Mesothelial cell of epicardium (in vitro differentiated cells): Measurements from ENCODE around the gene ANKRD53. TPM values are rescaled to one million over a fixed set of nuclear protein-coding genes. Genes with fewer than 3 reads are reported as not detected.

Experiments
- DNase-seq, 2 experiments: peaks; one replicate each; pipeline ENCODE4 v3.0.0; 2021; ENCODE audit warnings: low spot score in 2 of 2; ENCODE audit not compliant: unreplicated experiment in 2 of 2
- H3K27ac Mint-ChIP-seq: 2 replicates; pipeline ENCODE4 v1.8.0; 2021; ENCODE audit warnings: mixed read lengths
- H3K27me3 Mint-ChIP-seq: 2 replicates; pipeline ENCODE4 v1.8.0; 2021; ENCODE audit warnings: low read depth, mixed read lengths
- H3K36me3 Mint-ChIP-seq: 2 replicates; pipeline ENCODE4 v1.8.0; 2021; ENCODE audit warnings: mixed read lengths
- H3K4me1 Mint-ChIP-seq: 2 replicates; pipeline ENCODE4 v1.8.0; 2021; ENCODE audit warnings: mixed read lengths
- H3K4me3 Mint-ChIP-seq: 2 replicates; pipeline ENCODE4 v1.8.0; 2021; ENCODE audit warnings: mild to moderate bottlenecking, moderate library complexity, mixed read lengths
- H3K9me3 Mint-ChIP-seq: 2 replicates; pipeline ENCODE4 v1.8.0; 2021; ENCODE audit warnings: mixed read lengths
- CTCF ChIP-seq: fragments of 200-600 bp; sonication (generic); IDR thresholded peaks from one replicate; pipeline ENCODE4 v1.5.0; 2021; ENCODE audit warnings: antibody characterized with exemption; ENCODE audit not compliant: unreplicated experiment
- total RNA-seq: library from RNA; stranded (reverse); gene quantifications from 3 replicates; pipeline ENCODE4 v1.2.1, GENCODE V29; 2021

ANKRD53 gene
- total RNA-seq, 1 donor from 2014 or later, result 4.9 TPM

DNA sequence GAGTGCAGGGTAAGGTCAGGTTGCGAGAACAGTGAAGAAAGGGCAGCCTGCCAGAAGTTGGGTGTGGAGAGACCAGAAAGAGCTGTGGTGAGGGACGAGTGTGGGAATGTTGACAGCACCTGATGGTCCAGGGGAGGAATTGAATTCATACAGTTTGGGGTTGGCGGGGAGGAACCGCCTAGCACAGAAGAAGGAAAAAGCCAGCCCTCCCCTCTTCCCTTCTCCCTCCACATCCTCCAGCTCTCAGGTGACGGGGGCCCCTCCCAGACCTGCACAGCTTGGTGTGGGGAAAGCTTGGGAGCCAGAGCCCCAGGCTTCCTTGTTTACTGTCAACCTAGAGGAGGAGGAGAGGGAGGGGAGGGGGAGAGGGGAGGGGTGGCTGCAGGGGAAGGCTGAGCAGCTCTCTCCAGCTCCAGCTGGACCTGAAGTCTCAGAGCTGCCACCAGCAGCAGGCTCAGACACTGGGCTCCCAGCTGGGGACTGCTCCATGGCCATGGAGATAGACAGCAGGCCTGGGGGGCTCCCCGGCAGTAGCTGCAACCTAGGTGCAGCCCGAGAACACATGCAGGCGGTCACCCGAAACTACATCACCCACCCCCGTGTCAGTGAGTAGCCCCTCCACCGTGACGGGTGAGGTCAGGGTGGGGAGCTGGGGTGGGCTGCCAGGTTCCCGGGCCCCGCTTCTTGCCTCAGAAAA is 42.8 kb upstream of the ANKRD53 start, which contains the start of gene ATP6V1B1:
Gene ATP6V1B1 (plus strand): TSS at position 433 of the 697 bp plus-strand sequence. CDS start 55 bp downstream, at position 488.
- Mint-ChIP-seq H3K27ac (no peak within 1 kb of the TSS), H3K27me3 (peaks cover 58% of the 10 kb centered on the region), H3K4me3 (no peak within 1 kb of the TSS), H3K36me3 (no peaks in the 10 kb centered on the region), H3K4me1 (peaks cover 15% of the 10 kb centered on the region), H3K9me3 (no peaks in the 10 kb centered on the region)
- DNase-seq, result peak in 1 of 2 experiments; percentile 33
- TF ChIP-seq CTCF, result no peak

GRCh38 chr2:70936165-70936978 is 42.1 kb upstream of the ANKRD53 start:
- Mint-ChIP-seq H3K36me3 (no peaks in the 10 kb centered on the region), H3K9me3 (no peaks in the 10 kb centered on the region), H3K4me3 (no peak overlapping the region), H3K27me3 (peaks cover 61% of the 10 kb centered on the region), H3K4me1 (peaks cover 15% of the 10 kb centered on the region), H3K27ac (no peak overlapping the region)
- DNase-seq, result no peak
- no peak for TF ChIP-seq CTCF

GRCh38 chr2:70936979-70937811 is 41.2 kb upstream of the ANKRD53 start:
- Mint-ChIP-seq H3K27me3 (peaks cover 64% of the 10 kb centered on the region), H3K4me3 (no peak overlapping the region), H3K4me1 (peaks cover 15% of the 10 kb centered on the region), H3K9me3 (no peaks in the 10 kb centered on the region), H3K36me3 (no peaks in the 10 kb centered on the region), H3K27ac (no peak overlapping the region)
- no peak for TF ChIP-seq CTCF
- DNase-seq, result no peak

DNA sequence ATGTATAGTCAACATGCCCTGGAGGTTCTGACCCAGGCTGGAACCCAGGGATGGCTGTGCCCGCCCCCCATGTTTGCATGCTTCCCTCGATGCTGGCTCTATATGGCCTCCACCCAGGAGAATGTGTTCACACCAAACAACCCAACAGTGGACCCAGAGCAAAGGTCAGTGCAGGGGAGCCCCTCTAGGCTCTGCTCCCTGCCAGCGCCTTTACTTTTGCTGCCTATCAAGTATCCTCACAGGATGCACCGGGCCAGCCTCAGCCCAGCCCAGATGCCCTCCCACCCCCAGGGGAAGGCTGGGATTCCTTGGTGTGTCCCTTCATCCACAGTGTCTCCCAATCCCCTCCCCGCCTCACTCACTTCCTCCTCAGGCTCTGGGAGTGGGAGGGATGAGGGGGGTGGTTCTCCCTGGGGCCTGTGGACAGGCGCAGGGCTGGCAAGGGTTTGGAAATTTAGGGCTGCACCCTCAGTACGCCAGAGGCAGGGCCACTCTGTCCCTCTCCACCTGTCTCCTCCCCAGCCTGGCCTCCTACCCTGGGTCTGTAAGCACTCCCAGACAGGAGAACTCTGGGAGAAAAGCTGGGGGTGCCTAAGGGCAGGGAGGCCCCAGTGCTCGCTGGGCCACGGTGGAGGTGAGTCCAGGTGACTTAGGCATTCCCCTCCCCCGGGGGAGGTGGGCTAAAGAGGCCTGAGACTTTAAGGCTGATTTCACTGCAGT is 40.4 kb upstream of the ANKRD53 start:
- Mint-ChIP-seq H3K27me3 (peaks cover 71% of the 10 kb centered on the region), H3K9me3 (no peaks in the 10 kb centered on the region), H3K27ac (no peak overlapping the region), H3K36me3 (no peaks in the 10 kb centered on the region), H3K4me3 (no peak overlapping the region), H3K4me1 (peaks cover 15% of the 10 kb centered on the region)
- no peak for DNase-seq
- no peak for TF ChIP-seq CTCF

- Mint-ChIP-seq H3K9me3 (no peaks in the 10 kb centered on the region), H3K36me3 (no peaks in the 10 kb centered on the region), H3K4me1 (peaks cover 15% of the 10 kb centered on the region), H3K27ac (no peak overlapping the region), H3K27me3 (peaks cover 67% of the 10 kb centered on the region), H3K4me3 (no peak overlapping the region)
- no peak for TF ChIP-seq CTCF
- DNase-seq, result no peak
These were observed 39.9 kb upstream of the ANKRD53 start for GRCh38 chr2:70938586-70938950.
